Measurements from ENCODE around the gene IGF2BP2. TPM values are rescaled to one million over a fixed set of nuclear protein-coding genes. Genes with fewer than 3 reads are reported as not detected.

Gene IGF2BP2
- total and polyA plus RNA-seq, 2 donors from 2014 or later, result 7.7 to 26.9 TPM

GRCh38 chr3:185763347-185764005 is 61.4 kb downstream of the IGF2BP2 start:
- DNase-seq, result no peak

DNA sequence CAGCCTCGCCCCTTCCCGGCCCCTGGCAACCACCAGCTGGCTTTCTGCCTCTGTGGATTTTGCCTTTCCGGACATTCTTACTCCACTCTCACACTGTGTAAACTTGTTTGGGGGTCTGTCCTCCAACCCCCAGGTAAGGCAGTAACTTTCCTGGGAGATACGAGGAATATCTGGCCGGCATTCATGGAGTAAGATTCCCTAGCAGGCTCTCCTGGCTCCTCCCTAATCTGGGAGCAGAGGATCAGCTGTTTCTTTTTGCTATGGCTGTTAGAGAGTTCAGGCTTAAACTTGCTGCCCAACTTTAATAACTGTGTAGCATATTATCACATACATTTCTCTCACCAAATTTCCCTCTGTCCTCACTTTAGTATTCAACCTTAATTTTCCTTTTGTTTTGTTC is 64.3 kb downstream of the IGF2BP2 start:
- H3K27me3 ChIP-seq (ENCODE audit: control insufficient read depth, insufficient read depth, low read length), result no peaks in the 10 kb centered on the region
- no peak overlapping the region for H3K4me3 ChIP-seq (ENCODE audit: low read length in 3 of 3)
- H3K36me3 ChIP-seq (ENCODE audit: control insufficient read depth in 2 of 3, insufficient read depth in 3 of 3, low read length in 3 of 3), result no peaks in the 10 kb centered on the region
- intact Hi-C loops (cut with DNase I), result no loop called here
- no peak overlapping the region for H3K27ac ChIP-seq (ENCODE audit: low read depth in 2 of 2, low read length in 2 of 2)
- FAIRE-seq (no peak), DNase-seq (no peak)
- H3K9me3 ChIP-seq (ENCODE audit: control insufficient read depth in 2 of 3, insufficient read depth in 1 of 3, low read length in 3 of 3), result no peaks in the 10 kb centered on the region
- peaks cover 0 to 2% (median 0%) of the 10 kb centered on the region in 3 donors for H3K4me1 ChIP-seq (ENCODE audit: control insufficient read depth in 2 of 3, insufficient read depth in 2 of 3, low read depth in 1 of 3, low read length in 3 of 3)
- H3K9ac ChIP-seq (ENCODE audit: low read length in 3 of 3), result no peak overlapping the region
- no peak for TF ChIP-seq CTCF (IDR thresholded peaks at IDR 0.05; ENCODE audit: borderline replicate concordance, extremely low read depth, insufficient read depth)

More at GRCh38 chr3:185763347-185764005, 61.4 kb downstream of the IGF2BP2 start:
- Histone ChIP-seq H3K9me3 (ENCODE audit: control insufficient read depth in 2 of 3, insufficient read depth in 1 of 3, low read length in 3 of 3) (no peaks in the 10 kb centered on the region), H3K4me3 (ENCODE audit: low read length in 3 of 3) (no peak overlapping the region), H3K4me1 (ENCODE audit: control insufficient read depth in 2 of 3, insufficient read depth in 2 of 3, low read depth in 1 of 3, low read length in 3 of 3) (peaks cover 0 to 2% (median 0%) of the 10 kb centered on the region in 3 donors), H3K27ac (ENCODE audit: low read depth in 2 of 2, low read length in 2 of 2) (no peak overlapping the region), H3K36me3 (ENCODE audit: control insufficient read depth in 2 of 3, insufficient read depth in 3 of 3, low read length in 3 of 3) (no peaks in the 10 kb centered on the region), H3K9ac (ENCODE audit: low read length in 3 of 3) (no peak overlapping the region), H3K27me3 (ENCODE audit: control insufficient read depth, insufficient read depth, low read length) (no peaks in the 10 kb centered on the region)
- no peak for TF ChIP-seq CTCF (IDR thresholded peaks at IDR 0.05; ENCODE audit: borderline replicate concordance, extremely low read depth, insufficient read depth)
- intact Hi-C loops (cut with DNase I), result no loop called here
- no peak for FAIRE-seq

GRCh38 chr3:185760088-185760487 is 64.8 kb downstream of the IGF2BP2 start:
- DNase-seq (no peak), FAIRE-seq (no peak)
- Histone ChIP-seq H3K9ac (ENCODE audit: low read length in 3 of 3) (no peak overlapping the region), H3K27ac (ENCODE audit: low read depth in 2 of 2, low read length in 2 of 2) (no peak overlapping the region), H3K9me3 (ENCODE audit: control insufficient read depth in 2 of 3, insufficient read depth in 1 of 3, low read length in 3 of 3) (no peaks in the 10 kb centered on the region), H3K27me3 (ENCODE audit: control insufficient read depth, insufficient read depth, low read length) (no peaks in the 10 kb centered on the region), H3K4me3 (ENCODE audit: low read length in 3 of 3) (no peak overlapping the region), H3K4me1 (ENCODE audit: control insufficient read depth in 2 of 3, insufficient read depth in 2 of 3, low read depth in 1 of 3, low read length in 3 of 3) (peaks cover 0 to 2% (median 0%) of the 10 kb centered on the region in 3 donors), H3K36me3 (ENCODE audit: control insufficient read depth in 2 of 3, insufficient read depth in 3 of 3, low read length in 3 of 3) (no peaks in the 10 kb centered on the region)
- intact Hi-C loops (cut with DNase I), result no loop called here
- no peak for TF ChIP-seq CTCF (IDR thresholded peaks at IDR 0.05; ENCODE audit: borderline replicate concordance, extremely low read depth, insufficient read depth)

Measured in kidney (tissue), 14 donors.